Measurements from ENCODE around the gene MTMR12. TPM values are rescaled to one million over a fixed set of nuclear protein-coding genes. Genes with fewer than 3 reads are reported as not detected.
A peak's percentile ranks its signal among the peaks of the same experiment; 100 is the strongest.
"Not testable (repeated sequence)": the region's sequence is repeated elsewhere in the genome, so short reads cannot be mapped to it uniquely, and the experiment has no call there.

The MTMR12 gene
- total and polyA plus RNA-seq, 10 donors, result 6.8 to 42.2 (median 27.9) TPM

- no peak overlapping the region for H3K27ac ChIP-seq
- intact Hi-C loops (cut with DNase I; ENCODE audit: low total_unique reads), result no loop called here
- H3K4me1 ChIP-seq, result peaks cover 6 to 98% (median 42%) of the 10 kb centered on the region in 6 donors
- no peaks in the 10 kb centered on the region for H3K9me3 ChIP-seq
- DNase-seq, result no peak
- TF ChIP-seq POLR2AphosphoS5 (IDR thresholded peaks at IDR 0.05), result no peak
- H3K4me3 ChIP-seq, result no peak overlapping the region
- no peaks in the 10 kb centered on the region for H3K27me3 ChIP-seq (replicated peaks in 1 of 7)
- H3K36me3 ChIP-seq, result peaks cover 0 to 13% (median 0%) of the 10 kb centered on the region in 6 donors
- 66 to 81% (median 70%) methylated on average over 2 of the region's 2 CpGs for WGBS, 5 donors
Observed at GRCh38 chr5:32301891-32302290, 10.8 kb downstream of the MTMR12 start.

GRCh38 chr5:32299059-32299677 is 13.6 kb downstream of the MTMR12 start:
- no peak for DNase-seq
- no peak overlapping the region for H3K27ac ChIP-seq
- intact Hi-C loops (cut with DNase I; ENCODE audit: low total_unique reads), result no loop called here
- TF ChIP-seq POLR2AphosphoS5 (IDR thresholded peaks at IDR 0.05) (no peak), CTCF (IDR thresholded peaks at IDR 0.05 in 8 of 11, conservative IDR thresholded peaks at IDR 0.05 in 3 of 11) (no peak), POLR2A (IDR thresholded peaks at IDR 0.05) (no peak)
- H3K9me3 ChIP-seq, result no peaks in the 10 kb centered on the region
- H3K4me3 ChIP-seq, result no peak overlapping the region
- H3K27me3 ChIP-seq (replicated peaks in 1 of 7), result no peaks in the 10 kb centered on the region
- H3K4me1 ChIP-seq, result peaks cover 0 to 76% (median 34%) of the 10 kb centered on the region in 6 donors
- peaks cover 0 to 40% (median 17%) of the 10 kb centered on the region in 6 donors for H3K36me3 ChIP-seq
- WGBS, 5 donors, result 63 to 84% (median 82%) methylated on average over 4 of the region's 4 CpGs

GRCh38 chr5:32298059-32298415 is 14.7 kb downstream of the MTMR12 start:
- peaks cover 0 to 47% (median 17%) of the 10 kb centered on the region in 6 donors for H3K36me3 ChIP-seq
- no peak for DNase-seq
- no peak for TF ChIP-seq POLR2A (IDR thresholded peaks at IDR 0.05)
- TF ChIP-seq POLR2AphosphoS5 (IDR thresholded peaks at IDR 0.05), result peak in 1 of 3 donors; percentile 10
- intact Hi-C loops (cut with DNase I; ENCODE audit: low total_unique reads), result no loop called here
- peaks cover 0 to 66% (median 34%) of the 10 kb centered on the region in 6 donors for H3K4me1 ChIP-seq
- no peaks in the 10 kb centered on the region for H3K9me3 ChIP-seq
- 37 to 47% (median 42%) methylated on average over 5 of the region's 5 CpGs for WGBS, 5 donors
- H3K4me3 ChIP-seq, result no peak overlapping the region
- no peak overlapping the region for H3K27ac ChIP-seq
- H3K27me3 ChIP-seq (replicated peaks in 1 of 7), result no peaks in the 10 kb centered on the region

- peaks cover 0 to 51% (median 17%) of the 10 kb centered on the region in 6 donors for H3K36me3 ChIP-seq
- 59 to 83% (median 80%) methylated on average over 2 of the region's 2 CpGs for WGBS, 5 donors
Observed at GRCh38 chr5:32297181-32298058, 15.3 kb downstream of the MTMR12 start.

GRCh38 chr5:32295966-32296772 is 16.6 kb downstream of the MTMR12 start:
- intact Hi-C loops (cut with DNase I; ENCODE audit: low total_unique reads); H3K9me3 ChIP-seq; DNase-seq; H3K4me3 ChIP-seq; H3K27me3 ChIP-seq (replicated peaks in 1 of 7); H3K27ac ChIP-seq: not testable (repeated sequence)
- peaks cover 0 to 57% (median 17%) of the 10 kb centered on the region in 6 donors for H3K36me3 ChIP-seq
- WGBS, 5 donors, result 80 to 92% (median 91%) methylated on average over 9 of the region's 9 CpGs
- peaks cover 2 to 66% (median 32%) of the 10 kb centered on the region in 6 donors for H3K4me1 ChIP-seq

More at GRCh38 chr5:32297181-32298058, 15.3 kb downstream of the MTMR12 start:
- peaks cover 0 to 66% (median 30%) of the 10 kb centered on the region in 6 donors for H3K4me1 ChIP-seq
- H3K4me3 ChIP-seq, result no peak overlapping the region
- no peak for DNase-seq
- intact Hi-C loops (cut with DNase I; ENCODE audit: low total_unique reads), result no loop called here
- H3K27me3 ChIP-seq (replicated peaks in 1 of 7), result no peaks in the 10 kb centered on the region
- H3K27ac ChIP-seq, result no peak overlapping the region
- TF ChIP-seq POLR2AphosphoS5 (IDR thresholded peaks at IDR 0.05), result no peak
- TF ChIP-seq CTCF (IDR thresholded peaks at IDR 0.05 in 8 of 11, conservative IDR thresholded peaks at IDR 0.05 in 3 of 11), result no peak
- no peak for TF ChIP-seq POLR2A (IDR thresholded peaks at IDR 0.05)
- no peaks in the 10 kb centered on the region for H3K9me3 ChIP-seq
